GM23338 (cell line): Measurements from ENCODE around the gene EZH1.

Experiments used
- CREB1 ChIP-seq: fragments of 250-450 bp; sonication (Bioruptor Pico); IDR thresholded peaks from 2 replicates; pipeline ENCODE4 v1.5.0; 2020; ENCODE audit warnings: low read depth, mild to moderate bottlenecking, moderate library complexity
- EZH2 ChIP-seq: fragments of 200-600 bp; sonication (generic); IDR thresholded peaks from one replicate; pipeline ENCODE4 v1.8.0; 2017; ENCODE audit warnings: antibody characterized with exemption, mild to moderate bottlenecking, low read depth; ENCODE audit not compliant: unreplicated experiment
- EZH2phosphoT487 ChIP-seq: fragments of 200-600 bp; sonication (generic); IDR thresholded peaks from one replicate; pipeline ENCODE4 v1.8.1; 2018; ENCODE audit warnings: antibody characterized with exemption; ENCODE audit not compliant: unreplicated experiment
- POLR2AphosphoS5 ChIP-seq: IDR thresholded peaks from 2 replicates; pipeline ENCODE4 v1.6.1; 2016; ENCODE audit warnings: antibody characterized with exemption, low read depth
- TF ChIP-seq, protein P1 (sequence below), 2 experiments: fragments of 200-600 bp in 1 of 2; sonication (generic) in 1 of 2; conservative IDR thresholded peaks; 2 replicates each; pipeline versions ENCODE4 v1.5.1 to v1.6.1; 2016 to 2017; ENCODE audit warnings: antibody characterized with exemption in 2 of 2, low read depth in 2 of 2, mild to moderate bottlenecking in 2 of 2, moderate library complexity in 1 of 2

DNA sequence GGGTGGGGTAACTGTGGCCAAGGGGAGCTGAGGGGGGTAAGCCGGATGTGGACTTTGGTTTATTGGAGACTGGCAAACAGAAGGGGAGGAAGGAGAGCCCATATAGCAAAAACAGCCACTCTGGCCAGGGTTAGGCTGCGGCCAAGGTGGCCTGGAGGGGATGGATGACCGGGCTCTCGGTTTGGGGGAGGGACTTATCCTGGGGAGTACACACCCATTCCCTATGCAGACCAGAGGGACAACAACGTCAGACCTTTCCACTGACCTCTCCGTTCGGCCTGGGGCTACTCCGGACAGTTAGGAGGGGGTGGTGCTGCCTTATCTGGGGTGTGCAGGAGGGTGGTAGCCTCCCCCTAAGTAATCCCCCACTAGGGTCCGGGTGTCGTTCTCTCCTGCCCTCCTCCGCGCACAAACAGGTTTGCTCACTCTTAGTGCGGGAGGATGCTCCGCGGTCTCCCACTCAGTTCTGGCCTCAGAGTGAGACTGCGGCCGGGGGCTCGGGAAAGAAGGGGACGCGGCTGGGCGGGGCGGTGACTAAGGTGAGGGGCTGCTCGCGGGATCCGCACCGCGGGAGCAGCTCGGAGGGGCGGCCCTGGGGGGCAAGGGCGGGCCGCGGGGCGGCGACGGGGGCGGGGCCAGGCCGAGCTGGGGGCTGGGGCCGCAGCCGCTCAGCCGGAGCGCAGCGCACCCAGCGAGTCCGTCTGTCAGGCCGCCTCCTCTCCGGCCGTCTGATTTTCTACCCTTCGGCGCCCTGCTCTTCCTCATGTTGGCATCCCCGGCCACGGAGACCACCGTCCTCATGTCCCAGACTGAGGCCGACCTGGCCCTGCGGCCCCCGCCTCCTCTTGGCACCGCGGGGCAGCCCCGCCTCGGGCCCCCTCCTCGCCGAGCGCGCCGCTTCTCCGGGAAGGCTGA lies 35.4 kb upstream of the EZH1 start, which contains the start of gene WNK4:
- TF ChIP-seq, protein P1, sequence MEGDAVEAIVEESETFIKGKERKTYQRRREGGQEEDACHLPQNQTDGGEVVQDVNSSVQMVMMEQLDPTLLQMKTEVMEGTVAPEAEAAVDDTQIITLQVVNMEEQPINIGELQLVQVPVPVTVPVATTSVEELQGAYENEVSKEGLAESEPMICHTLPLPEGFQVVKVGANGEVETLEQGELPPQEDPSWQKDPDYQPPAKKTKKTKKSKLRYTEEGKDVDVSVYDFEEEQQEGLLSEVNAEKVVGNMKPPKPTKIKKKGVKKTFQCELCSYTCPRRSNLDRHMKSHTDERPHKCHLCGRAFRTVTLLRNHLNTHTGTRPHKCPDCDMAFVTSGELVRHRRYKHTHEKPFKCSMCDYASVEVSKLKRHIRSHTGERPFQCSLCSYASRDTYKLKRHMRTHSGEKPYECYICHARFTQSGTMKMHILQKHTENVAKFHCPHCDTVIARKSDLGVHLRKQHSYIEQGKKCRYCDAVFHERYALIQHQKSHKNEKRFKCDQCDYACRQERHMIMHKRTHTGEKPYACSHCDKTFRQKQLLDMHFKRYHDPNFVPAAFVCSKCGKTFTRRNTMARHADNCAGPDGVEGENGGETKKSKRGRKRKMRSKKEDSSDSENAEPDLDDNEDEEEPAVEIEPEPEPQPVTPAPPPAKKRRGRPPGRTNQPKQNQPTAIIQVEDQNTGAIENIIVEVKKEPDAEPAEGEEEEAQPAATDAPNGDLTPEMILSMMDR (conservative IDR thresholded peaks at IDR 0.05; ENCODE audit: low read depth in 2 of 2) = no peak
- no peak for TF ChIP-seq EZH2
- peak; percentile 37; the same call in 1 of the 2 replicates for TF ChIP-seq POLR2AphosphoS5
- TF ChIP-seq CREB1 (CRISPR knock-in tag) = no peak
- TF ChIP-seq EZH2phosphoT487 = no peak
